MV-4-11 (cell line): ENCODE results near the gene RGS5.

ENCODE experiments used
- DNase-seq: peaks from one replicate; lab custom pipeline; 2025; lab: John Stamatoyannopoulos, UW

The RGS5 gene

GRCh38 chr1:163182330-163182949 is 20.3 kb downstream of the RGS5 start:
- no peak for DNase-seq

DNA sequence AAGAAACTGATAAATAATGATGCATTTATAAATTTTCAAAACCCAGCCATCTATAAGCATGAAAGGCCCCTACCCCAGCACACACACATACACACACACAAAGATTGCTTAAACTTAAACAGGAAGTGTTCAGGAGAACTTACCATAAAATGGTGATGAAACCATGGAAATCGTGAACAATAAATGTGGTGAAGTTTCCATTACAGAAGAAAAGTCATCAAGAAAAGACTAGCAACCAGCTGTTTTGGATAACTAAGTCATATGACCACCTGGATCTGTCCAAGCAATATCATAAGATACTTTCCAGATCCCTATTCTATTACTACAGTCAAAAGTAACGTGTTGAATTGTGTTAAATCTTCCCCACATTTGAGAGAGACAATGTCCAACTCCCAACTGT is 24.1 kb downstream of the RGS5 start:
- peak; percentile 78 for DNase-seq

GRCh38 chr1:163176797-163177196 is 25.9 kb downstream of the RGS5 start:
- no peak for DNase-seq

- peak; percentile 23 for DNase-seq
These were observed 27.9 kb downstream of the RGS5 start for GRCh38 chr1:163174524-163175437.

GRCh38 chr1:163173121-163173520 is 29.6 kb downstream of the RGS5 start:
- DNase-seq = no peak

DNA sequence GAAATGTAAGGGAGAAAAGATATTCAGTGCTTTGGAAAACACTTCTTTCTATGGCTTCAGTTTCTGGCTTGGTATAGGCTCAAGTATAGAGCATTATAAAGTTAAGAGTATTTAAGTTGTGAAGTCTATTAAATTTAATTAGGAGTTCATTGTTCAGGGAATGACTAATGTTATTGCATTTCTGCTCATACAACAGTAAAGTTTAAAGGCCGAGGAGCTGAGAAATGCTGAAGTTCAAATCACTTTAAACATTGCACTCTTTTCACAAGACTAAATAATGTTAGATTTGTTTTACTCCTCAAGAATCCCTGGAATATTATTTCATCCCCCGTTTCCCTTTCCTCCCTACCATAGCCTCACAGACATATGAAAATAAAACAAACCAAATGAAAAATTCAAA is 30.1 kb downstream of the RGS5 start:
- no peak for DNase-seq

- DNase-seq = no peak
These were observed 30.9 kb downstream of the RGS5 start for GRCh38 chr1:163171826-163172225.

GRCh38 chr1:163170975-163171676 is 31.6 kb downstream of the RGS5 start:
- DNase-seq = no peak

GRCh38 chr1:163170331-163170730 is 32.4 kb downstream of the RGS5 start:
- DNase-seq = no peak

DNA sequence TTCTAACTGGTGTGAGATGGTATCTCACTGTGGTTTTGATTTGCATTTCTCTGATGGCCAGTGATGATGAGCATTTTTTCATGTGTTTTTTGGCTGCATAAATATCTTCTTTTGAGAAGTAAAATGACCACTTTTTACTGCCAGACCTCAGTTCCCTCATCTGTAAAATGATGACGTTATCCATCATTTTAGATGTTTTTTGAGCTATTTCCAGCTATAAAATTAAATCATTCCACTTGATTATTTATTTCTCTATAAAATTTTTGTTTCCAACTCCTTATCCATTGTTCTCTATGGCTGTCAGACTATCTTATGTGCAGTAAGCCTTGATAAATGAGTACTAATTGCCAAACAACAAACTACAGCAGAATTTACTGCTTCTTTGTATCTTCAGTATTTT is 33.2 kb downstream of the RGS5 start:
- DNase-seq = no peak

DNA sequence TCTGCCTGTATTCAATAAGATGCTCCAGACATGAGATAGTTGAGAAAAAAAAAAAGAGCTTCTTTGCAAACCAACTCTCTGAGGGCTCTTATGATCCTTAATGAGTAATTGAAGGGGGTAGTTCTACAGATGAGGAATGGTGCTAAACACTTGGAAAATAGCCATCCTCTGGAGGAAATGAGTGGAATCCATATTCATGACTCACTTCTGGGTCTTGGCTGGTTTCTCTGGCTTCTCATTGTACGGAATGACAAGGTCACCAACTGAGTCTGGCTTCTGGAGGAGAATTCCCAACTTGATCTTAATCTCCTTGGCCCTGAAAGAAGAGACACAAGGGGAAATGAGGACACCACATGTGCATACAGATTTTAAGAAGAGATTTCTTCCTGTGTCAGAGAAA is 34.7 kb downstream of the RGS5 start:
- DNase-seq = no peak

DNA sequence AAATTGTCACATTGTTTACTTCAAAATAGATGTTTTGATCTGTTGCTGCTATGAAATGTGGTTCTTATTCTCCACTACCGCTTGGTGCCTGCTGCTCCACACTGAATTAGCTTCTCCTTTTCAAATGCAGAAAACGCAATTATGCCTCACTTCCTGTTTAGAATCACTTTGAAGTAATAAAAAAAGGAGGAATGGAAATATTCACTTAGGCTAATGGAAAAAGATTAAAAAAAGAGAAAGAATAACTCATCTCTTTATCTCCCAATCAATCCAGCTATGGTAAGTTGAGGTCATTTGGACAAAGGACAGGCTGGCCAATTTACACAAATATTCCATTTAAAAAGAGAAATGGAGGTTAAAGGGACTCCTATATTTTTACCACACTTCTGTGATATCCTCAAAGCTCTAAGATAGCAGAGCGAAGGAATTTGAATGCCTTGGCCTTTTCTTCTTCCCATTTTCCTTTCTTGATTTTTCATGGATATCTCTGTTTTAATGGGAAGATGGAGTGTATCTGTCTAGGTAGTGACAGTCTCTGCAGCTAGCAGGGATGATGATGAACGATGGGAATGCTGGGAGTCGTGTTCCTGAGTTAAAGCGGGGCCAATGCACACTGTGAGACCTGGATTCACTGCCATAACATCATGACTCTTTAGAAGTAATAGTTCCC is 35.7 kb downstream of the RGS5 start:
- DNase-seq = peak; percentile 60

- DNase-seq = no peak
These were observed 37.6 kb downstream of the RGS5 start for GRCh38 chr1:163165119-163165518.

- no peak for DNase-seq
These were observed 38.7 kb downstream of the RGS5 start for GRCh38 chr1:163163881-163164582.

DNA sequence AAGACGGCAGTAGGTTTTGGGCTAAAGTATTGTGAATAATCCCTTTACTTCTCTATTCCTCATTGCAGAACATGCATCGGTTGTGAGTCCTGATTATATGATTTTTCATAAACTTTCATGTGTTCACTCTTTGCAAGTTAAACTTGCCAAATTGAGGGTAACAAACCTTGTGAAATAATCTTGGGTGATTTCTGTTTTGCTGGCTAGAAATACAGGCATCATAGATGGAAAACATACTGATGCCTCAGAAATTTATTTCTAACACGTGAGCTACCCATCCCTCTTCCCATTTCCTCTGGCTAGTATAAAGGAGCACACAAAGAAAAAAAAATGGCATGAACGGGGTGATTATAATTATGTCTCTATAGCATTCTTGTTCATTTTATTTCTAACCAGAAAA is 39.6 kb downstream of the RGS5 start:
- no peak for DNase-seq

- DNase-seq = no peak
These were observed 40.3 kb downstream of the RGS5 start for GRCh38 chr1:163162381-163162914.

DNA sequence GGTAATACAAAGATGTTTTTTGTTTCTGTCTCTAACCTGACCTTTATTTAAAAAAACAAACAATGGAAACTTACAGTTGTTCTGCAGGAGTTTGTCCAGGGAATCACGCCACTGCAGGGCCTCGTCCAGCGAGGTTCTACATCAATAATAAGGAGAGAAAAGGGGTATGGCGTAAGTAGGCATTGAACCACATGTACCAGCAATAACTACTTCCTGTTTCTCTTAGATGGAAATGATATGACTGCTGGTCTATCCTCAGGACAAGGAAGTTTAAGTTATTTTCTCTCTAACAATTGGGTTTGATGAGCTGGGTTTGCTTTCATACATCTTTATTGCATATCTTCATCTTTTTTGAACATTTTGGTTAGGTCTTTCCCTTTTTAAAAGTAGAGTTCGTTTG is 40.9 kb downstream of the RGS5 start:
- DNase-seq = peak; percentile 70

GRCh38 chr1:163161337-163161736 is 41.4 kb downstream of the RGS5 start:
- DNase-seq = no peak

DNA sequence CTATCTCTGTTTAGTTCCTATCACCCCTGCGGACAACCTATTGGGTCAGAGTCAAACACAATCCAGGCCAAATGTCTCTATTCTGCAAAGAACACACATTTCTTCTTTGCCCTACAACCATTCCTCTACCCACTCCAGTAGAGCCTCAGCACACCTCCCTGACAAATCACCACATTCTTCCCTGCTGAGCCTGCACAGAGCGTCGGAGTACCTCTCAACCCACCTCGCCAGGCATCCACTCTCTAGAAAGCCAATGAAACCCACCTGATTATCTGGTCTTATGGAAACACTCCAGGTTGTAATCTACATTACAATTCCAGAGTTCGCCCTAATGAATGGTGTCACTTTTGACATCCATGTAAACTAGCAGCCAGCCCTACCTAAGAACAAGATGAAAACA is 47.1 kb downstream of the RGS5 start:
- no peak for DNase-seq

DNA sequence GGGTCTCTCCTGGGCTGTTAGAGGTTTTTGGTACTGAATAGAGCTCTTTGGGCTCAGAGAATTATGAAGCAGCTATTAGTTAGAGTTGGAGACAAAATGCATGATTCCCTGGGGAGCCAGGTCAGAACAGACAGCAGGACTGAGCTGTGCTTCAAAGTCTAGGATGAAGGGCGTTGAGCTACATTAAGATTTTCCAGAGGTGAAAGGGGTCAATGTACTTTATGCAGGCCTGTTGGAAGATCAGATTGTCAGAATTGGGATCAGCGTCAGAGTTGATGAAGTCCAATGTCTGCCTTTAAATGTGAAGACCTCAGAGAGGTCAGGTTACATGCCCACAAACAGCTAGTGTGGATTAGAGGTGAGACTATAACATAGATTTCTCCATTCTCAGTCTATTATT is 53.8 kb downstream of the RGS5 start:
- no peak for DNase-seq

DNA sequence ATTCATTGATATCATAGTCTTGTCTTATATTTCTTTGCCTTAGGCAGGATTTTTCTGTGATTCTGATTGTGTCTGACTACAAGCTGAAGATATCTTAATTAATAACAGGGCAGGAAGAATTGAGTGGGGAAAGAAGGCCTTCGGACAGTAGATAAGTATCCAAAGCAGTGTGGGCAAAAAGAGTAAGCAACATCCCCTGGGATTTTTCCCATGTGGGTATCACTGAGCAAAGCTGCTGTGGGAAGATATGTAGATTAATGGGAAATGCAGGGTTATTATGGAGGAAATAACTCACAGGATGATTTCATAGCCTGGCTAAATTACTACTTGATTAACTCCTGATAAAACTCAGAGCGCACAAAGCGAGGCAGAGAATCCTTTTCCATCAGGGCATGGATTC is 55.7 kb downstream of the RGS5 start:
- DNase-seq = no peak
